ENCODE results near the gene UCN.

DNA sequence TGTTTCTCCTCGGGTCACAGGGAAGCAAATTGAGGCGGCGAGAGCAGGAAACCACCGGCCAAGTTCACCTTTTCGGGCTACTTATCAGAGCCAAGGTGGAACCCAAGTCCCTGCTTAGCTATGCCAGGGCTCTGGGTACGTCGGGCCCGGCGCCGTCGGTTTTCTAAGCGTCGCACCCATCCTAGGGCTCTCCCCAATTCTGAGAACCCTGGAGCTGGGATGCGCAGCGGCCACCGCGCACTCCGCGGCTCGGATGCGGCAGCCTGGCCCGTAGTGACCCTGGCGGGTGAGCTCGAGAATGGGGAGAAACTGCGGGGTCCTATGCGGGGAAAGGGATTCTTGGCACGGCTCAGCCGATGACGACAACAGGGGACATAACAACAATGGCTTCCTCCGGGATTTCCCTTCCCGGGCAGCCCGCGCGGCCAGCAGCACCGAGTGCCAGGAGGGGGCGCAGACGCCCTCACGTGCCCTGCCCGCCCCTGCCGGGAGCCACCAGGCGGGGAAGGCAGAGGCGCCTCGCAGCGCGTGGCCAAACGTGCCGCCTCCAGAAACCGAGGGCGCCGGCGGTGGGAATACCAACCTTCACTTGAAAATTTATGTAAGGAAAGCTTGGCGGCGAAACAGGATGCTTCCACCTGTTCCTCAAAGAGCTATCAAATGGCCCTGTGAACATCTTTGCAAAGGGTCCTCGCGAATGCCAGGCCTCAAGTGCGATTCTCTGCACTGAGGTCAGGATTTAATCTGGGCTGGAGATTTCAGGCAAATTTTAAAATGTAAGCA lies 43.3 kb downstream of the UCN start:
- TF ChIP-seq, protein P1, sequence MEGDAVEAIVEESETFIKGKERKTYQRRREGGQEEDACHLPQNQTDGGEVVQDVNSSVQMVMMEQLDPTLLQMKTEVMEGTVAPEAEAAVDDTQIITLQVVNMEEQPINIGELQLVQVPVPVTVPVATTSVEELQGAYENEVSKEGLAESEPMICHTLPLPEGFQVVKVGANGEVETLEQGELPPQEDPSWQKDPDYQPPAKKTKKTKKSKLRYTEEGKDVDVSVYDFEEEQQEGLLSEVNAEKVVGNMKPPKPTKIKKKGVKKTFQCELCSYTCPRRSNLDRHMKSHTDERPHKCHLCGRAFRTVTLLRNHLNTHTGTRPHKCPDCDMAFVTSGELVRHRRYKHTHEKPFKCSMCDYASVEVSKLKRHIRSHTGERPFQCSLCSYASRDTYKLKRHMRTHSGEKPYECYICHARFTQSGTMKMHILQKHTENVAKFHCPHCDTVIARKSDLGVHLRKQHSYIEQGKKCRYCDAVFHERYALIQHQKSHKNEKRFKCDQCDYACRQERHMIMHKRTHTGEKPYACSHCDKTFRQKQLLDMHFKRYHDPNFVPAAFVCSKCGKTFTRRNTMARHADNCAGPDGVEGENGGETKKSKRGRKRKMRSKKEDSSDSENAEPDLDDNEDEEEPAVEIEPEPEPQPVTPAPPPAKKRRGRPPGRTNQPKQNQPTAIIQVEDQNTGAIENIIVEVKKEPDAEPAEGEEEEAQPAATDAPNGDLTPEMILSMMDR (conservative IDR thresholded peaks at IDR 0.05): no peak; the same call in 1 of the 2 replicates
- TF ChIP-seq EZH2 (IDR thresholded peaks at IDR 0.05; ENCODE audit: low read depth): no peak

Data from PC-9 (cell line).